H9 (cell line): ENCODE results near the gene HCST. TPM values are rescaled to one million over a fixed set of nuclear protein-coding genes. Genes with fewer than 3 reads are reported as not detected.

Experiments
- DNase-seq: peaks from one replicate; pipeline ENCODE4 v3.0.0-alpha.2; 2017
- H2AFZ ChIP-seq: one replicate; pipeline ENCODE4 v1.6.1; 2013; ENCODE audit warnings: mild to moderate bottlenecking, low read length, control low read depth, moderate library complexity
- H2AK5ac ChIP-seq: 2 replicates; pipeline ENCODE4 v1.6.1; 2013; ENCODE audit warnings: low read length, control low read depth, mixed read lengths; ENCODE audit not compliant: insufficient read length
- H2BK120ac ChIP-seq: one replicate; pipeline ENCODE4 v1.6.1; 2013; ENCODE audit warnings: low read depth, mild to moderate bottlenecking, low read length, control low read depth, inconsistent platforms; ENCODE audit not compliant: poor library complexity, severe bottlenecking
- H2BK12ac ChIP-seq: 2 replicates; pipeline ENCODE4 v1.6.1; 2013; ENCODE audit warnings: low read length, control low read depth, mixed read lengths, low read depth; ENCODE audit not compliant: insufficient read length
- H2BK15ac ChIP-seq: 2 replicates; pipeline ENCODE4 v1.6.1; 2013; ENCODE audit warnings: low read depth, low read length, control low read depth
- H2BK20ac ChIP-seq: one replicate; pipeline ENCODE4 v1.6.1; 2013; ENCODE audit warnings: low read depth, mild to moderate bottlenecking, low read length, control low read depth, inconsistent platforms; ENCODE audit not compliant: poor library complexity, severe bottlenecking
- H2BK5ac ChIP-seq: 2 replicates; pipeline ENCODE4 v1.6.1; 2013; ENCODE audit warnings: low read length, control low read depth, mixed read lengths; ENCODE audit not compliant: insufficient read length
- H3K14ac ChIP-seq: 2 replicates; pipeline ENCODE4 v1.6.1; 2013; ENCODE audit warnings: low read length, control low read depth; ENCODE audit not compliant: insufficient read depth
- H3K18ac ChIP-seq: 2 replicates; pipeline ENCODE4 v1.6.1; 2013; ENCODE audit warnings: low read depth, mild to moderate bottlenecking, mixed read lengths, low read length, control low read depth; ENCODE audit not compliant: insufficient read length
- H3K23ac ChIP-seq: 2 replicates; pipeline ENCODE4 v1.6.1; 2013; ENCODE audit warnings: low read length, control low read depth, mixed read lengths, low read depth; ENCODE audit not compliant: insufficient read length
- H3K23me2 ChIP-seq: 2 replicates; pipeline ENCODE4 v1.6.1; 2013; ENCODE audit warnings: low read depth, mild to moderate bottlenecking, mixed read lengths, low read length, control low read depth; ENCODE audit not compliant: insufficient read length, poor library complexity, severe bottlenecking
- H3K27ac ChIP-seq: 2 replicates; pipeline ENCODE4 v1.5.1; 2013; ENCODE audit warnings: low read length, control low read depth, mixed read lengths, low read depth; ENCODE audit not compliant: insufficient read length
- H3K27me3 ChIP-seq: 2 replicates; pipeline ENCODE4 v1.6.1; 2013; ENCODE audit warnings: low read length, control low read depth, inconsistent platforms; ENCODE audit not compliant: insufficient read depth
- H3K4ac ChIP-seq: 2 replicates; pipeline ENCODE4 v1.6.1; 2013; ENCODE audit warnings: low read depth, mild to moderate bottlenecking, control low read depth, inconsistent platforms, low read length, moderate library complexity
- H3K4me1 ChIP-seq: 2 replicates; pipeline ENCODE4 v1.6.1; 2013; ENCODE audit warnings: low read length, control low read depth, inconsistent platforms; ENCODE audit not compliant: insufficient read depth
- H3K4me2 ChIP-seq: 2 replicates; pipeline ENCODE4 v1.6.1; 2013; ENCODE audit warnings: low read length, control low read depth, mixed read lengths; ENCODE audit not compliant: insufficient read length, insufficient read depth
- H3K56ac ChIP-seq: 2 replicates; pipeline ENCODE4 v1.6.1; 2013; ENCODE audit warnings: low read depth, mild to moderate bottlenecking, mixed read lengths, low read length, control low read depth; ENCODE audit not compliant: insufficient read length
- H3K79me1 ChIP-seq: 2 replicates; pipeline ENCODE4 v1.6.1; 2013; ENCODE audit warnings: low read depth, mild to moderate bottlenecking, moderate library complexity, low read length, control low read depth, inconsistent platforms; ENCODE audit not compliant: insufficient read depth, poor library complexity, severe bottlenecking
- H3K79me2 ChIP-seq: 2 replicates; pipeline ENCODE4 v1.6.1; 2013; ENCODE audit warnings: low read length, control low read depth, inconsistent platforms; ENCODE audit not compliant: insufficient read depth
- H3K9ac ChIP-seq: 2 replicates; pipeline ENCODE4 v1.6.1; 2013; ENCODE audit warnings: low read length, control low read depth, mixed read lengths; ENCODE audit not compliant: insufficient read length; ENCODE audit errors: extremely low read depth
- H3K9me3 ChIP-seq: one replicate; pipeline ENCODE4 v1.6.1; 2013; ENCODE audit warnings: low read depth, low read length, inconsistent platforms; ENCODE audit not compliant: control insufficient read depth
- H3T11ph ChIP-seq: one replicate; pipeline ENCODE4 v1.6.1; 2013; ENCODE audit warnings: mild to moderate bottlenecking, low read length, control low read depth, inconsistent platforms
- H4K20me1 ChIP-seq: one replicate; pipeline ENCODE4 v1.6.1; 2013; ENCODE audit not compliant: control insufficient read depth, insufficient read length, insufficient read depth
- H4K5ac ChIP-seq: 2 replicates; pipeline ENCODE4 v1.6.1; 2013; ENCODE audit warnings: low read depth, mild to moderate bottlenecking, mixed read lengths, low read length, control low read depth; ENCODE audit not compliant: insufficient read length
- H4K8ac ChIP-seq: replicated peaks from 2 replicates; pipeline ENCODE4 v1.6.1; 2013; ENCODE audit warnings: low read length, control low read depth, mixed read lengths, low read depth; ENCODE audit not compliant: insufficient read length
- H4K91ac ChIP-seq: 2 replicates; pipeline ENCODE4 v1.6.1; 2013; ENCODE audit warnings: low read depth, mild to moderate bottlenecking, moderate library complexity, mixed read lengths, low read length, control low read depth; ENCODE audit not compliant: insufficient read length
- H3K27ac Mint-ChIP-seq, 3 experiments: 2 replicates in 2 of 3; 3 replicates in 1 of 3; pipeline ENCODE4 v1.8.0; 2020 to 2021; ENCODE audit warnings: mixed read lengths in 3 of 3, mild to moderate bottlenecking in 1 of 3, moderate library complexity in 1 of 3
- H3K27me3 Mint-ChIP-seq: 2 replicates; pipeline ENCODE4 v1.8.0; 2021; ENCODE audit warnings: low read depth, mild to moderate bottlenecking, moderate library complexity, mixed read lengths
- H3K36me3 Mint-ChIP-seq, 3 experiments: 2 replicates in 2 of 3; 3 replicates in 1 of 3; pipeline ENCODE4 v1.8.0; 2020 to 2021; ENCODE audit warnings: low read depth in 3 of 3, mixed read lengths in 3 of 3; ENCODE audit not compliant: insufficient read depth in 1 of 3
- H3K4me1 Mint-ChIP-seq, 2 experiments: 2 replicates each; pipeline ENCODE4 v1.8.0; 2020; ENCODE audit warnings: mixed read lengths in 2 of 2
- H3K4me3 Mint-ChIP-seq, 2 experiments: 2 replicates in 1 of 2; 3 replicates in 1 of 2; pipeline ENCODE4 v1.8.0; 2020 to 2021; ENCODE audit warnings: mild to moderate bottlenecking in 2 of 2, mixed read lengths in 2 of 2, moderate library complexity in 1 of 2
- H3K9me3 Mint-ChIP-seq, 2 experiments: 2 replicates in 1 of 2; 3 replicates in 1 of 2; pipeline ENCODE4 v1.8.0; 2020; ENCODE audit warnings: mild to moderate bottlenecking in 2 of 2, mixed read lengths in 2 of 2, moderate library complexity in 1 of 2
- CTCF ChIP-seq: fragments of 200-600 bp; sonication (generic); conservative IDR thresholded peaks from 3 replicates; pipeline ENCODE4 v1.8.0; 2021; ENCODE audit warnings: antibody characterized with exemption, mild to moderate bottlenecking
- WGBS: extraction: QIAGEN DNeasy Blood & Tissue Kit; methylation state at CpG from one replicate; pipeline ENCODE4 v1.1.7; 2013; ENCODE audit warnings: missing lambda C conversion rate, low lambda C conversion rate, mixed read lengths; ENCODE audit not compliant: insufficient read length; ENCODE audit errors: extremely low coverage; 5-methylcytosine and 5-hydroxymethylcytosine counted together
- total RNA-seq: library from RNA; stranded (reverse); gene quantifications from 2 replicates; pipeline ENCODE4 v1.2.1, GENCODE V29; 2021

The HCST gene
- total RNA-seq, 1 experiment from 2014 or later: 0.68 TPM

DNA sequence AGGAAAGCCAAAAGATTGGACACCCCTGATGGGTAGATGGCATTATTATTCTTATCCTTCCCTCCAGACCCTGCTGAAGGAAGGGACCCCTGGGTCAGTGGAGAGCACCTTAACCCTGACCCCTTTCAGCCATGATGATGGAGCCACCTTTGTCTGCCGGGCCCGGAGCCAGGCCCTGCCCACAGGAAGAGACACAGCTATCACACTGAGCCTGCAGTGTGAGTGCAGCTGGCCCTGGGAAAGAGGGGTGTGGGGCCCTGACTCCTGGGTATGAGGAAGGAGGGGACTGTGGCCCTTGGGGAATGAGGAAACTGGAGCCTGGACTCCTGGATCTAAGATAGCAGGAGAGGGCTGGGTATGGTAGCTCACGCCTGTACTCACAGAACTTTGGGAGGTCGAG lies 42.9 kb upstream of the HCST start:
- no peak overlapping the region for H2BK5ac ChIP-seq
- H3K79me1 ChIP-seq: no peaks in the 10 kb centered on the region
- no peak overlapping the region for H3K56ac ChIP-seq
- no peaks in the 10 kb centered on the region for H3K79me2 ChIP-seq
- H3K9ac ChIP-seq: no peak overlapping the region
- no peak for DNase-seq
- H3K23me2 ChIP-seq: peaks cover 22% of the 10 kb centered on the region
- no peak overlapping the region for H3K4me2 ChIP-seq
- H2BK15ac ChIP-seq: no peak overlapping the region
- H3K4me3 Mint-ChIP-seq: peak overlapping the region in 1 of 2 experiments; percentile 81; a peak in 3 of 5 replicates
- H3K4me1 ChIP-seq: no peaks in the 10 kb centered on the region; the same call in 1 of the 2 replicates
- H3K27me3 ChIP-seq: peaks cover 7% of the 10 kb centered on the region; the same call in 1 of the 2 replicates
- H3K27me3 Mint-ChIP-seq: peaks cover 89% of the 10 kb centered on the region
- peaks cover 0 to 3% (median 0%) of the 10 kb centered on the region in 3 experiments; a peak in 2 of 7 replicates for H3K36me3 Mint-ChIP-seq
- no peak overlapping the region for H4K91ac ChIP-seq
- H3K9me3 Mint-ChIP-seq: no peaks in the 10 kb centered on the region; a peak in 1 of 5 replicates
- no peak overlapping the region for H2AK5ac ChIP-seq
- H2AFZ ChIP-seq: no peak overlapping the region
- H3K4ac ChIP-seq: no peak overlapping the region
- no peaks in the 10 kb centered on the region for H3K9me3 ChIP-seq
- no peak overlapping the region for H3K23ac ChIP-seq
- no peak overlapping the region for H3K27ac Mint-ChIP-seq
- H3K4me1 Mint-ChIP-seq: peaks cover 13 to 27% of the 10 kb centered on the region in 2 experiments
- H2BK12ac ChIP-seq: no peak overlapping the region
- no peak overlapping the region for H2BK20ac ChIP-seq
- H3T11ph ChIP-seq: no peak overlapping the region
- H3K27ac ChIP-seq: no peak overlapping the region
- no peak overlapping the region for H4K5ac ChIP-seq
- no peak overlapping the region for H3K14ac ChIP-seq
- no CpG with 5 or more reads among the region's 4 CpGs for WGBS
- H4K8ac ChIP-seq: no peak overlapping the region
- H4K20me1 ChIP-seq: peaks cover 3% of the 10 kb centered on the region
- no peak overlapping the region for H2BK120ac ChIP-seq
- H3K18ac ChIP-seq: no peak overlapping the region
- TF ChIP-seq CTCF: no peak
